NCI-H446 (cell line): ENCODE data around the gene TMEM53.
"Not testable (repeated sequence)": the region's sequence is repeated elsewhere in the genome, so short reads cannot be mapped to it uniquely, and the experiment has no call there.

Source experiments
- DNase-seq, 2 experiments: peaks; one replicate each; lab custom pipeline; 2025; lab: John Stamatoyannopoulos, UW

The TMEM53 gene

DNA sequence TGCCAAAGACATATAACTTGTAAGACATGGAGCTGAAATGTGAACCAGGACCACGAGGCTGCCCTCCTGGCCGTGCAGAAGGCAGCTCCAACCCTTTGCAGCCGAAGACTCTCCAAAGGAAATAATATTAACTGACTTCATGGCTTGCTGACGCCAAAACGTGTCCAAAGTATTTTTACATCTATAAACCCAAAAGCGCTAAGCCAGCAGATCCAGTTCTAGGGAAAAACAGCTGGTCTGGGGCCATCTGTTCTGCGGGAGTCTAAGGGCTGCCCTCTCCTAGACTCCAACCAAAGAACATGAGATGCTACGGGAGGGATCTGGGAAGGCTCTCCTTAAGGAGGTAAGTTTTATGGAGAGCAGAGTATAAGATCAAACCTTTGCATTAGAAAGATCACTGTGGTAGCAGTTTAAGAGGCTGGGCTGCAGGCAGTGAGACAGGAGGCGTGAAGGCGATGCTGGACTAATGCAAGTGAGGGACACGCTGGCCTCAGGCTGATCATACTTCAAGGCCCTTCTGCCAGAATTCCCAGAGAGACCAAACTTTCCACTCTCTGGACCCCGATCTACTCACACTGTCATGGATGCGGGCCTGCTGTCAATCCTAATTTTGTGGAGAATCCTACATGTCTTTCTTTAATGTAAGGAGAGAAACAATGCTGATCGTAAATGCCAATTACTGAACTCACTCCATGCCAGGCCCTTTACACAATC is 1.2 kb downstream of the TMEM53 start:
- DNase-seq: no peak

- DNase-seq: no peak
These were observed 1.9 kb downstream of the TMEM53 start for GRCh38 chr1:44672254-44672955.

DNA sequence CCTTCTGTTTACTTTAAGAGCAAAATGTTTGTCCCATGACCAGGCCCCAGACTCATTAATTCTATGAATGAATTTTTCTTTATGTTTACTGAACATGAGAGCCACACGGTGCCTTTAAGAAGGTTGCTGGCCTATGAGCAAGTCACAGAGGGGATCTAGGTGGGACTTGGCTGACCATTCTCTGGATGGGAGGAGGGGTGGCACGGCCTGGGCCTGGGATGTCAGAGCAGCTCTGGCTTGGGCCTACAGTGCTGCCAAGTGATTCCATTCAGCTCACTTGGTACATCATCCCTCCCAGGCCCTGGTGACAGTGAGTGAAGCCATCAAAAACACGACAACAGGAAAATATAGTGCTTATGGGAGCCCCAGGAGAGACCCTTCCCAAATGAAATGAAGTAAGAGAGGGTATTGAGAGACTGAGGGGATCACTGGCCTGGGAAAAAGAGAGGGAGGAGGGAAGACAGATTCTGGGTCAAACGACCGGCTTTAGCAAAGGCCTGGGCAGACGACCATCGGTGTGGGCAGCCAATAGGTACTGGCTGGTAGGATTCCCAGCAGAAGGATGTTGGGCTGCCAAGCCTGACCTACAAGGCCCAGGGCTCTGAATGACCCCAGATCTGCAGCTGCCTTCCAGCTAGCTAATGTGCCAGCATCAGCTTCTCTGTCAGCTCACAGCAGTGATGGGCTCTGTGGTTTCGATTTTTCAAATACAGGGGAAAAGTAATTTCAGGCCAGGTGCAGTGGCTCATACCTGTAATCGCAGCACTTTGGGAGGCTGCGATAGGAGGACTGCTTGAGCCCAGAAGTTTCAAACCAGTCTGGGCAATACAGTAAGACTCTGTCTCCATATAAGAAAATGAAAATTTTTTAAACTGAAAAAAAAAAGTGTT is 3.3 kb downstream of the TMEM53 start:
- no peak for DNase-seq

DNA sequence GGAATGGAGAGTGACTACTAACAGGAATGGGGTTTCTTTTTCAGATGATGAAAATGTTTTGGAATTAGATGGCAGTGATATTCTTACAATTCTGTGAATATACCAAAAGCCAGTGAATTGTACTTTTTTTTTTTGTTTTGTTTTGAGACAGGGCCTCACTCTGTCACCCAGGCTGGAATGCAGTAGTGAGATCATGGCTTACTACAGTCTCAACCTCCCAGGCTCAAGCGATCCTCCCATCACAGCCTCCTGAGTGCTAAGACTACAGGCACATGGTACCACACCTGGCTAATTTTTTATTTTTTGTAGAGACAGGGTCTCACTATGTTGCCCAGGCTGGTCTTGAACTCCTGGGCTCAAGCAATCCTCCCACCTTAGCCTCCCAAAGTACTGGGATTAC is 7.6 kb downstream of the TMEM53 start:
- not testable (repeated sequence) for DNase-seq

- DNase-seq: no peak
These were observed 9.4 kb downstream of the TMEM53 start for GRCh38 chr1:44664730-44665370.

DNA sequence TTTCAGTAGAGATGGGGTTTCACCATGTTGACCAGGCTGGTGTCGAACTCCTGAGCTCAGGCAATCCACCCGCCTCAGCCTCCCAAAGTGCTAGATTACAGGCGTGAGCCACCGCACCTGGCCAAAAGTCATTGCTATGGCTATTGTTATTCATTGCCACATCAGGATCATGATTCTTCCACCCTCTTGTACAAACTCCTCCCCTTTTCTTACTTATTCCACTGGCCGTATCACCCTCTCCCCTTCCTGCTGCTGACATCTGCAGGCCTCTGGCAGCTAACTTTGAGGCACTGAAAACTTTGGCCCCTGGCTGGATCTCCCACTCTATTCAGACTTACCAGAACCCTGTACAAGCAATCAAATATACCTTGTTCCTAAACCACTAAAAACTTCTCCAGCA is 10.9 kb downstream of the TMEM53 start:
- DNase-seq: no peak

- DNase-seq: no peak
These were observed 11.6 kb downstream of the TMEM53 start for GRCh38 chr1:44662683-44663030.

DNA sequence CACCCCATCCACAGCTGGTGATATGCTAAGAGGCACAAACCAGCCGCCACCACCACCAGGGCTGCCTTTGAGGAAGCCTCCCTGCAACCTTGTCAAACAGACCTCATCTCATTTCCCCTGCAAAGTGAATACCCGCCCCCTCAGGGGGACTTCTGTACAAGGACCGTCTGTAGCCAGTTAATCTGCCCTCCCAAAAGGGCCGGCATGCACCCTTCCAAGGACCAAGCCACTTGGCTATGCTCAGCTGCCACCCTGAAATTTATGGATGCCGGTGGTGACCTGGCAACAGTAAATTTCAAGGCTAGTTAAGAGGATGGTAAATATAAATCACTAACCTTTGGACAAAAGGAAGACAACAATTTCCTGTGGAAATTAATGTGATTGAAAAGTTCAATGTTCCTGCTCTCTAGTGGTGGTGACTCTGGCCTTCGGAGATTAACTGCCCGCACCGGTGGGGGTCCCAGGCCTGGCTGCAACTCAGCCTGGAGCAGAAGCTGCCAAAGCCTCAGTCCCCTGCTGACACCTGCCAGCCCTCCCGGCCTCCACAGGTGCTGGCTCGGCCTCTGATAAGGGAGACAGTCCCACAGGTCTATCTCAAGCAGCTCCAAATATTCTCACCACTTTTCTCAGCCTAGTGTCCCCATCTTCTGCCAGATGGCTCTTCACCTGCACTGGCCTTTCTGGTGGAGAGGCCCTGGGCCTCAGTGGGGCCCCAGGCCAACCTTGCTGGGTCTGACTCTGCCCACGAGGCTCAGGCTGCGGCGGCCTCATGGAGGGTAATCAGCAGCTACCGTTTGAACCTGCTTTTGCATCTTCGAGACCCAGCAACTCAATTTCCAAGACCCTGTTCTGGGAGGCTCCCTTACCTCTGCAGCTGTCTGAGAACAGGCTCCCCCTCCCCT is 12.2 kb downstream of the TMEM53 start:
- DNase-seq: no peak

- peak; percentile 13 to 58 for DNase-seq
These were observed 14.1 kb downstream of the TMEM53 start for GRCh38 chr1:44660176-44660575.

- no peak for DNase-seq
These were observed 14.7 kb downstream of the TMEM53 start for GRCh38 chr1:44659566-44659965.

DNA sequence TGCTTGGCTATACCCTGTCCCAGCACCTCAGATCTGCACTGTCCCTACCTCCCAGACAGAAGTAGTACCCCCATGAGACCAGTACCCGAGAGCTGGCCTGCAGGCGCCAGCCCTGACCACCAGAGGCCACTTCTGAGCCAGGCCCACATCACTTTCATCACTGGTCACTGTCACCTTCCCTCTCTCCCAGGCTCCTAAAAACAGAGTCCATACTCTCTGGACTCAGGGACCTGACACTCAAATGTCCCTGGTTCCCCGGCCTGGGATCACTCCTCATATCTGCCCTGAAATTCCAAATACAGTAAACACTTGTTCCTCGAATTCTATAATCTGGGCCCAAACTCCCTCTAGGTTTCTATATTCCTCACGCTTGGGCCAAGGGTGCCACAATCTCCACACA is 18.7 kb downstream of the TMEM53 start:
- no peak for DNase-seq

- no peak for DNase-seq
These were observed 19.6 kb downstream of the TMEM53 start for GRCh38 chr1:44654621-44655187.

- DNase-seq: no peak
These were observed 20.9 kb downstream of the TMEM53 start for GRCh38 chr1:44653107-44653964.

DNA sequence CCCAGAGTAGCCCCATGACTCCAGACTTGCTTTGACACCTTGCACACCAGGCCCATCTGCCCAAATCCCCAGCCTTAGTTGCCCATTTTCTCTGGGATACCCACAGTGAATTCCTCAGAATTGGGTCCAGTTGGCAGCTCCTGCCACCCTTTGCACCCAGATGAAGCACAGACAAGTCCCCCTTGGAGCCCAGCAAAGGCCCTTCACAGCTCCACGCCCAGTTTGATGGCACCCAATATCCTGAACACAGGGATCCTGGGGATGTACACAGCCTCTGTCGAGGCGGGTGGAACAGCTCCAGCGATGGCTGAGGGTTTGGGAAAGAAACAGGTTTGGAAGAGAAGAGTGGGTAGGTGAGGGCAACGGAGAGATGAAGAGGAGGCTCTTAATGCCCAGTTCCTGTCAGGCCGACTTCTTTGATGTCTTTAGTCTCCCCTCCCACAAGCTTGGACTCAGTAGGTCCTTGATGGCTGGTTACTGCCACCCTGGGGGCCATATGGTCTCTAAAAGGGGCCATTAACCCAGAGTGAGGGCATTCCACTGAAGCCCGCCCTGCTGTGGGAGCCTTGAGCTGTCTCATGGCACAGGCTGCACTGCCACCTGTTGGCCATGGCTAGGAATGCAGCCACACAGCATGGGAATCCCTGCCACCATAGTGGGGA is 21.7 kb downstream of the TMEM53 start:
- DNase-seq: peak; percentile 43 to 85

GRCh38 chr1:44651069-44651468 is 23.2 kb downstream of the TMEM53 start:
- DNase-seq: no peak

GRCh38 chr1:44650159-44650831 is 24.0 kb downstream of the TMEM53 start:
- DNase-seq: no peak

GRCh38 chr1:44649788-44650158 is 24.5 kb downstream of the TMEM53 start:
- DNase-seq: no peak

DNA sequence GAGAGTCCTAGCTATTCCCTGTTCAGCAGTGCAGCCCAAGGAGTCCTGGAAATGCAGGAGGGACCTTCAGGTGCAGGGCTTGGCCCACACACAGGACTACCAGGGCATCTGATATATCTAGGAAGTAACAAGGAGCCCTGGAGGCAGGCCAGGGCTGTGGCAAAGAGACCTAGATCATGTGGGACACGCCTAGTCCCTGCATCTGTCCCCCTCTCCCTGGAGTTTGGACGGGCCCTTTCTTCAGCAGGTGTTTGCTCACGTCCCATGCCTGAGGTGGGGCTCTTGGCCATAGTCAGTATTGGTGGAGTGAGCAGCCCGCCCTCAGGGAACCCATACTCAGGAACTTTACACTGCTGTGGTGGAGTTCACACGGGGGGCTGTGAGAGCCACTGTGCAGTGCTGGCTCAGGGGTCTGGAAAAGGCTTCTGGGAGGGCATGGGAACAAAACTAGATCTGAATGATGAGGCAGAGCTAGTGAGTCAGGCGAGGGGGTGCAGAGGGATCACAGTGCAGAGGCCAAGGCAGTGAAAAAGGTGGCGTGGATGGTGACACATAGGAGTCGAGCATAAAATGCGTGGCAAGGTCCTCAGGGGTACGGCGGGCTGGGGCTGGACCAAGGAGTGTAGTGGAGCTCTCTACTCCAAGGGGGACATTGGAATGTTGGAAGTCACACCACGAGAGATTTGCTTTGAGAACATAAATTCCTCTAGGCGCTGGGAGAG is 25.6 kb downstream of the TMEM53 start:
- no peak for DNase-seq
